Breast epithelium (tissue), 4 donors: ENCODE results near the gene NDUFS7. TPM values are rescaled to one million over a fixed set of nuclear protein-coding genes. Genes with fewer than 3 reads are reported as not detected.
"Not testable (repeated sequence)": the region's sequence is repeated elsewhere in the genome, so short reads cannot be mapped to it uniquely, and the experiment has no call there.

Source experiments
- DNase-seq, 2 donors: peaks; one replicate each; pipeline ENCODE4 v3.0.0-alpha.2; 2019; ENCODE audit warnings: low spot score in 2 of 2
- H3K27ac ChIP-seq, 2 donors: fragments of 200-600 bp; sonication (generic) in 1 of 2; one replicate each; pipeline ENCODE4 v1.5.1; 2016 to 2019; ENCODE audit warnings: mild to moderate bottlenecking in 1 of 2
- H3K27me3 ChIP-seq, 2 donors: fragments of 200-600 bp; sonication (generic) in 1 of 2; one replicate each; pipeline versions ENCODE4 v1.5.1 to v1.6.0; 2017 to 2019; ENCODE audit warnings: control low read depth in 1 of 2, mild to moderate bottlenecking in 1 of 2
- H3K36me3 ChIP-seq: fragments of 200-600 bp; one replicate; pipeline ENCODE4 v1.5.1; 2019
- H3K4me1 ChIP-seq, 2 donors: fragments of 200-600 bp; sonication (generic); one replicate each; pipeline ENCODE4 v1.5.1; 2016 to 2019; ENCODE audit warnings: control low read depth in 1 of 2
- H3K4me3 ChIP-seq, 3 donors: fragments of 200-600 bp; sonication (generic); 1 replicate in 2 of 3; 2 replicates in 1 of 3; pipeline ENCODE4 v1.5.1; 2016 to 2019; ENCODE audit warnings: mild to moderate bottlenecking in 3 of 3, moderate library complexity in 2 of 3
- H3K9me3 ChIP-seq, 2 donors: fragments of 200-600 bp; sonication (generic) in 1 of 2; one replicate each; pipeline ENCODE4 v1.5.1; 2016 to 2019; ENCODE audit warnings: control low read depth in 1 of 2
- POLR2A ChIP-seq: fragments of 450-650 bp; IDR thresholded peaks from one replicate; pipeline ENCODE4 v1.6.1; 2016; ENCODE audit warnings: antibody characterized with exemption, mild to moderate bottlenecking, moderate library complexity
- POLR2AphosphoS5 ChIP-seq, 3 donors: sonication (generic); formaldehyde crosslinking; IDR thresholded peaks; one replicate each; pipeline ENCODE4 v1.6.1; 2017; ENCODE audit warnings: antibody characterized with exemption in 3 of 3
- intact Hi-C: fragments of 100-400 bp; cut with DNase I; formaldehyde crosslinking; loops from one replicate; pipeline ENCODE4 v1.15.1; 2023; ENCODE audit warnings: low total_unique reads
- total RNA-seq, 3 donors: library from RNA; depleted of rRNA; stranded (reverse); fragments of >200 nt; gene quantifications; one replicate each; pipeline ENCODE4 v1.1.0, GENCODE V29; 2016
- TF ChIP-seq, protein P1 (sequence below), 3 donors: fragments of 450-650 bp; IDR thresholded peaks; one replicate each; pipeline ENCODE4 v1.5.1; 2016 to 2017; ENCODE audit warnings: antibody characterized with exemption in 3 of 3, mild to moderate bottlenecking in 3 of 3, moderate library complexity in 3 of 3

NDUFS7 gene
- total RNA-seq, 3 donors from 2014 or later: 67.5 to 122 (median 67.5) TPM

- H3K4me3 ChIP-seq: peak overlapping the region; percentile 90 to 96 (median 94)
- intact Hi-C loops: no loop called here
- H3K27me3 ChIP-seq: no peaks in the 10 kb centered on the region
- H3K9me3 ChIP-seq: no peaks in the 10 kb centered on the region
- no peak for DNase-seq
- TF ChIP-seq POLR2AphosphoS5 (IDR thresholded peaks at IDR 0.05) (no peak), POLR2A (no peak)
- TF ChIP-seq, protein P1, sequence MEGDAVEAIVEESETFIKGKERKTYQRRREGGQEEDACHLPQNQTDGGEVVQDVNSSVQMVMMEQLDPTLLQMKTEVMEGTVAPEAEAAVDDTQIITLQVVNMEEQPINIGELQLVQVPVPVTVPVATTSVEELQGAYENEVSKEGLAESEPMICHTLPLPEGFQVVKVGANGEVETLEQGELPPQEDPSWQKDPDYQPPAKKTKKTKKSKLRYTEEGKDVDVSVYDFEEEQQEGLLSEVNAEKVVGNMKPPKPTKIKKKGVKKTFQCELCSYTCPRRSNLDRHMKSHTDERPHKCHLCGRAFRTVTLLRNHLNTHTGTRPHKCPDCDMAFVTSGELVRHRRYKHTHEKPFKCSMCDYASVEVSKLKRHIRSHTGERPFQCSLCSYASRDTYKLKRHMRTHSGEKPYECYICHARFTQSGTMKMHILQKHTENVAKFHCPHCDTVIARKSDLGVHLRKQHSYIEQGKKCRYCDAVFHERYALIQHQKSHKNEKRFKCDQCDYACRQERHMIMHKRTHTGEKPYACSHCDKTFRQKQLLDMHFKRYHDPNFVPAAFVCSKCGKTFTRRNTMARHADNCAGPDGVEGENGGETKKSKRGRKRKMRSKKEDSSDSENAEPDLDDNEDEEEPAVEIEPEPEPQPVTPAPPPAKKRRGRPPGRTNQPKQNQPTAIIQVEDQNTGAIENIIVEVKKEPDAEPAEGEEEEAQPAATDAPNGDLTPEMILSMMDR (IDR thresholded peaks at IDR 0.05): no peak
- H3K36me3 ChIP-seq: peaks cover 8% of the 10 kb centered on the region
- peaks cover 6 to 15% of the 10 kb centered on the region in 2 donors for H3K4me1 ChIP-seq
- H3K27ac ChIP-seq: peak overlapping the region; percentile 95 to 97
Observed at GRCh38 chr19:1438933-1439354, 55.2 kb downstream of the NDUFS7 start.

GRCh38 chr19:1439525-1440417, 56.1 kb downstream of the NDUFS7 start:
- H3K9me3 ChIP-seq, H3K27me3 ChIP-seq, DNase-seq, H3K36me3 ChIP-seq: not testable (repeated sequence)
- intact Hi-C loops: loop anchor here (10.0 kb wide), 1 partner anchor 165 kb away; the partner anchor contains the start of gene FAM174C
- H3K4me1 ChIP-seq: peaks cover 6 to 15% of the 10 kb centered on the region in 2 donors
- peak overlapping the region; percentile 90 to 96 (median 94) for H3K4me3 ChIP-seq
- peak overlapping the region in 1 of 2 donors; percentile 95 for H3K27ac ChIP-seq

GRCh38 chr19:1440418-1440801, 56.7 kb downstream of the NDUFS7 start:
- no peak for TF ChIP-seq POLR2AphosphoS5 (IDR thresholded peaks at IDR 0.05)
- no peak for TF ChIP-seq POLR2A
- TF ChIP-seq, protein P1 (IDR thresholded peaks at IDR 0.05): no peak
- peaks cover 9 to 15% of the 10 kb centered on the region in 2 donors for H3K4me1 ChIP-seq
- no peak for DNase-seq
- H3K4me3 ChIP-seq: peak overlapping the region in 1 of 3 donors; percentile 94
- H3K36me3 ChIP-seq: peaks cover 8% of the 10 kb centered on the region
- H3K9me3 ChIP-seq: no peaks in the 10 kb centered on the region
- no peak overlapping the region for H3K27ac ChIP-seq
- H3K27me3 ChIP-seq: peaks cover 0 to 2% of the 10 kb centered on the region in 2 donors
- intact Hi-C loops: loop anchor here (10.0 kb wide), 1 partner anchor 166 kb away; the partner anchor contains the start of gene FAM174C

DNA sequence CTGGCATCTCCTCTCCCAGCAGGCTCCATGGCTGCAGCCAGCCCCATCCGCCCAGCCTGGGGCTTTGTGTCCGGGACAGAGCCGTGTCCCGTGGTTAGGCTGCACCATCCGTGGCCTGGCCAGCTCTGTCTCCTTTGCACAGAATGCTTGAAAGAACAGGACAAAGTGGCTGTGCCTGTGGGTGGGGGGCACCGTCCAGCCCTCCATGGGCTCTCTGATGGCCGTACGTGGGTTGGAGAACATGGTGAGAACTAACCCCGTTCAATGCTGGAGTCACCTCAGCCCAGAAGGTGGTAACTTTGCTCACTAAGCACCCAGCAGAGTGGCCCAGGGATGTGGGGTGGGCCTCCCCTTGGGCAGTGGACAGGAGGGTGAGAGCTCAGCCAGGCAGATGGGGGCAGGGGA, 57.3 kb downstream of the NDUFS7 start:
- peaks cover 6 to 8% of the 10 kb centered on the region in 2 donors for H3K27me3 ChIP-seq
- intact Hi-C loops: loop anchor here (10.0 kb wide), 1 partner anchor 166 kb away; the partner anchor contains the start of gene FAM174C
- peaks cover 8% of the 10 kb centered on the region for H3K36me3 ChIP-seq
- H3K9me3 ChIP-seq: no peaks in the 10 kb centered on the region
- H3K4me3 ChIP-seq: no peak overlapping the region
- H3K4me1 ChIP-seq: peaks cover 11 to 17% of the 10 kb centered on the region in 2 donors
- H3K27ac ChIP-seq: no peak overlapping the region
- TF ChIP-seq POLR2A: no peak
- TF ChIP-seq POLR2AphosphoS5 (IDR thresholded peaks at IDR 0.05): no peak
- TF ChIP-seq, protein P1 (IDR thresholded peaks at IDR 0.05): no peak
- no peak for DNase-seq

DNA sequence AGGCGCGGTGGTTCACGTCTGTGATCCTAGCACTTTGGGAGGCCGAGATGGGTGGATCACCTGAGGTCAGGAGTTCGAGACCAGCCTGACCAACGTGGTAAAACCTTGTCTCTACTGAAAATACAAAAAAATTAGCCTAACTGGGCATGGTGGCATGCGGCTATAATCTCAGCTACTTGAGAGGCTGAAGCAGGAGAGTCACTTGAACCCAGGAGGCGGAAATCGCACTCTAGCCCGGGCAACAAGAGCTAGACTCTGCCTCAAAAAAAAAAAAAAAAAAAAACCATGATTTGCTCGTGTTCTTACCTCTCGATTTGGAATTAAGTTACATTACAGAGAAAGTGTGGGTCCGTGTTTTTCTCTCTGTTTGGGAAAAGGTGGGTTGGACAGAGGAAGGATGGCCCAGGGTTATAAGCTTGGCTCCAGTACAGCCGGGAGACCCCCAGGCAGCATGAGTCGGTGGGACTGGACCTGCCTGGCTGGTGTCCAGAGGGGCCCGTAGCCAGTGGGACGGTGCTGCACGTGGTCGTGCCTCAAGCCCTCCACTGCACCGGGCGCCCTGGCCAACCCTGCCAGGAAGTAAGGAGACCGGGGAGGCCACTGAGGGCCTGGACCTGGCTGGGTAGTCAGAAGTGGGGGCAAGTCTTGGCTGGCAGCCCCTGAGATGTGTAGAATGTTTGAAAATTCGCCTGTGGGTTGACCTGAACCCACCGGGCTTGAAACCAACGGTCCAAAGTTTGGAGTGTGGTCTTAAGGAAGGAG, 58.2 kb downstream of the NDUFS7 start:
- H3K27ac ChIP-seq: no peak overlapping the region
- no peaks in the 10 kb centered on the region for H3K9me3 ChIP-seq
- H3K27me3 ChIP-seq: peaks cover 14 to 16% of the 10 kb centered on the region in 2 donors
- no peak for DNase-seq
- H3K4me3 ChIP-seq: no peak overlapping the region
- intact Hi-C loops: loop anchor here (10.0 kb wide), 1 partner anchor 167 kb away; the partner anchor contains the start of gene FAM174C
- peaks cover 11 to 22% of the 10 kb centered on the region in 2 donors for H3K4me1 ChIP-seq
- TF ChIP-seq POLR2AphosphoS5 (IDR thresholded peaks at IDR 0.05) (no peak), POLR2A (no peak)
- TF ChIP-seq, protein P1 (IDR thresholded peaks at IDR 0.05): no peak
- H3K36me3 ChIP-seq: peaks cover 8% of the 10 kb centered on the region
